Measurements from ENCODE around the gene VPREB3. TPM values are rescaled to one million over a fixed set of nuclear protein-coding genes. Genes with fewer than 3 reads are reported as not detected.

The VPREB3 gene
- polyA plus RNA-seq, 1 of the 3 experiments (the other 2 are of a cell fraction), result not detected

DNA sequence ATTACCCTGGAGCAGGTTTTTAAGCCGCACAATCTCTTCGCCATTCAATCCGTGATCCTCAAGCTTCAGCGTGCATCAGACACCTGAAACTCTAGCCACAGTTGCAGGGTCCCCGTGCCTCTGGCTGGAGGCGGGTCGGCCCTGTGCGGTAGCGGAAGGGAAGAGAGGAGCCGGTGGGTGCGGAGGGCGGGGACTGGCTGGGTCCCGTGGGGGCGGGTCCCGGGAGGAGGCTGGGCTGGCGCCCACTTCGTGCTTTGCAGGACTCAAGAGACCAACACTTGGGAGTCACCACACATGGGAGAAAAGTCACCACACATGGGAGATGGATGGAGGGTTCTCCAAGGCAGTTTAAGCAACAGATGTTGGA lies 9.3 kb upstream of the VPREB3 start:
- DNase-seq, result peak; percentile 25
- H3K4me3 ChIP-seq (ENCODE audit: low read depth in 2 of 2, low read length in 1 of 2), result no peak overlapping the region
- no peaks in the 10 kb centered on the region for H4K20me1 ChIP-seq (ENCODE audit: insufficient read depth)
- H3K9ac ChIP-seq, result no peak overlapping the region
- H3K4me2 ChIP-seq, result no peak overlapping the region
- H3K36me3 ChIP-seq (replicated peaks in 1 of 2; ENCODE audit: control insufficient read depth in 1 of 2, insufficient read depth in 2 of 2, low read length in 1 of 2), result no peaks in the 10 kb centered on the region
- TF ChIP-seq, protein P1, sequence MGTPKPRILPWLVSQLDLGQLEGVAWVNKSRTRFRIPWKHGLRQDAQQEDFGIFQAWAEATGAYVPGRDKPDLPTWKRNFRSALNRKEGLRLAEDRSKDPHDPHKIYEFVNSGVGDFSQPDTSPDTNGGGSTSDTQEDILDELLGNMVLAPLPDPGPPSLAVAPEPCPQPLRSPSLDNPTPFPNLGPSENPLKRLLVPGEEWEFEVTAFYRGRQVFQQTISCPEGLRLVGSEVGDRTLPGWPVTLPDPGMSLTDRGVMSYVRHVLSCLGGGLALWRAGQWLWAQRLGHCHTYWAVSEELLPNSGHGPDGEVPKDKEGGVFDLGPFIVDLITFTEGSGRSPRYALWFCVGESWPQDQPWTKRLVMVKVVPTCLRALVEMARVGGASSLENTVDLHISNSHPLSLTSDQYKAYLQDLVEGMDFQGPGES (IDR thresholded peaks at IDR 0.05; ENCODE audit: low read depth, low read length), result no peak
- TF ChIP-seq SMC3 (IDR thresholded peaks at IDR 0.05; ENCODE audit: low read depth, low read length) (no peak), TEAD4 (IDR thresholded peaks at IDR 0.05; ENCODE audit: borderline replicate concordance, insufficient read depth) (no peak), RAD21 (IDR thresholded peaks at IDR 0.05; ENCODE audit: low read length) (no peak), CHD2 (IDR thresholded peaks at IDR 0.05; ENCODE audit: low read length, partially characterized antibody) (no peak), JUND (IDR thresholded peaks at IDR 0.05) (no peak), FOXJ3 (CRISPR knock-in tag; IDR thresholded peaks at IDR 0.05) (no peak), TCF12 (IDR thresholded peaks at IDR 0.05) (no peak), MXI1 (IDR thresholded peaks at IDR 0.05; ENCODE audit: low read depth, low read length) (no peak), ELF1 (IDR thresholded peaks at IDR 0.05) (no peak), EP300 (IDR thresholded peaks at IDR 0.05; ENCODE audit: borderline replicate concordance in 1 of 2, low read depth in 1 of 2, low read length in 1 of 2) (no peak), SIN3A (IDR thresholded peaks at IDR 0.05; ENCODE audit: borderline replicate concordance, low read depth, low read length) (no peak), NRF1 (IDR thresholded peaks at IDR 0.05; ENCODE audit: low read depth, low read length) (no peak)
- TF ChIP-seq, protein P2, sequence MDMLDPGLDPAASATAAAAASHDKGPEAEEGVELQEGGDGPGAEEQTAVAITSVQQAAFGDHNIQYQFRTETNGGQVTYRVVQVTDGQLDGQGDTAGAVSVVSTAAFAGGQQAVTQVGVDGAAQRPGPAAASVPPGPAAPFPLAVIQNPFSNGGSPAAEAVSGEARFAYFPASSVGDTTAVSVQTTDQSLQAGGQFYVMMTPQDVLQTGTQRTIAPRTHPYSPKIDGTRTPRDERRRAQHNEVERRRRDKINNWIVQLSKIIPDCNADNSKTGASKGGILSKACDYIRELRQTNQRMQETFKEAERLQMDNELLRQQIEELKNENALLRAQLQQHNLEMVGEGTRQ (IDR thresholded peaks at IDR 0.05; ENCODE audit: borderline replicate concordance, low read depth, low read length), result no peak
- TF ChIP-seq, protein P3, sequence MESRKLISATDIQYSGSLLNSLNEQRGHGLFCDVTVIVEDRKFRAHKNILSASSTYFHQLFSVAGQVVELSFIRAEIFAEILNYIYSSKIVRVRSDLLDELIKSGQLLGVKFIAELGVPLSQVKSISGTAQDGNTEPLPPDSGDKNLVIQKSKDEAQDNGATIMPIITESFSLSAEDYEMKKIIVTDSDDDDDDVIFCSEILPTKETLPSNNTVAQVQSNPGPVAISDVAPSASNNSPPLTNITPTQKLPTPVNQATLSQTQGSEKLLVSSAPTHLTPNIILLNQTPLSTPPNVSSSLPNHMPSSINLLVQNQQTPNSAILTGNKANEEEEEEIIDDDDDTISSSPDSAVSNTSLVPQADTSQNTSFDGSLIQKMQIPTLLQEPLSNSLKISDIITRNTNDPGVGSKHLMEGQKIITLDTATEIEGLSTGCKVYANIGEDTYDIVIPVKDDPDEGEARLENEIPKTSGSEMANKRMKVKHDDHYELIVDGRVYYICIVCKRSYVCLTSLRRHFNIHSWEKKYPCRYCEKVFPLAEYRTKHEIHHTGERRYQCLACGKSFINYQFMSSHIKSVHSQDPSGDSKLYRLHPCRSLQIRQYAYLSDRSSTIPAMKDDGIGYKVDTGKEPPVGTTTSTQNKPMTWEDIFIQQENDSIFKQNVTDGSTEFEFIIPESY (IDR thresholded peaks at IDR 0.05; ENCODE audit: borderline replicate concordance, low read depth), result no peak
- TF ChIP-seq, protein P4, sequence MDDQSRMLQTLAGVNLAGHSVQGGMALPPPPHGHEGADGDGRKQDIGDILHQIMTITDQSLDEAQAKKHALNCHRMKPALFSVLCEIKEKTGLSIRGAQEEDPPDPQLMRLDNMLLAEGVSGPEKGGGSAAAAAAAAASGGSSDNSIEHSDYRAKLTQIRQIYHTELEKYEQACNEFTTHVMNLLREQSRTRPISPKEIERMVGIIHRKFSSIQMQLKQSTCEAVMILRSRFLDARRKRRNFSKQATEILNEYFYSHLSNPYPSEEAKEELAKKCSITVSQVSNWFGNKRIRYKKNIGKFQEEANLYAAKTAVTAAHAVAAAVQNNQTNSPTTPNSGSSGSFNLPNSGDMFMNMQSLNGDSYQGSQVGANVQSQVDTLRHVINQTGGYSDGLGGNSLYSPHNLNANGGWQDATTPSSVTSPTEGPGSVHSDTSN (IDR thresholded peaks at IDR 0.05), result no peak
- TF ChIP-seq, protein P5, sequence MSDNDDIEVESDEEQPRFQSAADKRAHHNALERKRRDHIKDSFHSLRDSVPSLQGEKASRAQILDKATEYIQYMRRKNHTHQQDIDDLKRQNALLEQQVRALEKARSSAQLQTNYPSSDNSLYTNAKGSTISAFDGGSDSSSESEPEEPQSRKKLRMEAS (IDR thresholded peaks at IDR 0.05; ENCODE audit: low read depth), result no peak
- peaks cover 7% of the 10 kb centered on the region in 2 experiments; a peak in 2 of 4 replicates for H3K4me1 ChIP-seq (ENCODE audit: control insufficient read depth in 1 of 2, insufficient read depth in 2 of 2, low read depth in 1 of 2, low read length in 1 of 2)
- no peaks in the 10 kb centered on the region for H3F3A ChIP-seq (replicated peaks; ENCODE audit: insufficient read depth)
- ChIA-PET POLR2A (no interaction called here), CTCF (interaction anchor here (1.5 to 14.9 kb wide), 2 partner anchors 8 to 85 kb away, joined by 3 to 277 read pairs; no protein-coding TSS in a partner anchor)
- H3K27ac ChIP-seq (ENCODE audit: low read depth in 2 of 2, low read length in 1 of 2), result no peak overlapping the region
- no peaks in the 10 kb centered on the region for H3K9me2 ChIP-seq
- no peaks in the 10 kb centered on the region for H3K27me3 ChIP-seq (ENCODE audit: insufficient read depth)
- WGBS (ENCODE audit: low lambda C conversion rate), result 91% methylated on average over 17 of the region's 17 CpGs
- no peak overlapping the region for H2AFZ ChIP-seq (ENCODE audit: low read depth)
- peaks cover 11% of the 10 kb centered on the region; the same call in 1 of the 2 replicates for H3K79me2 ChIP-seq (ENCODE audit: insufficient read depth)
- H3K9me3 ChIP-seq, result no peaks in the 10 kb centered on the region
